Epithelial cell of umbilical artery (primary cell): ENCODE data around the gene ARF6. TPM values are rescaled to one million over a fixed set of nuclear protein-coding genes. Genes with fewer than 3 reads are reported as not detected.

Experiments
- total RNA-seq: library from RNA; depleted of rRNA; stranded (reverse); fragments of >200 nt; gene quantifications from 2 replicates; pipeline ENCODE4 v1.2.3, GENCODE V29; 2014

ARF6 gene
- total RNA-seq, result 82.5 and 93.2 TPM in 2 replicates

DNA sequence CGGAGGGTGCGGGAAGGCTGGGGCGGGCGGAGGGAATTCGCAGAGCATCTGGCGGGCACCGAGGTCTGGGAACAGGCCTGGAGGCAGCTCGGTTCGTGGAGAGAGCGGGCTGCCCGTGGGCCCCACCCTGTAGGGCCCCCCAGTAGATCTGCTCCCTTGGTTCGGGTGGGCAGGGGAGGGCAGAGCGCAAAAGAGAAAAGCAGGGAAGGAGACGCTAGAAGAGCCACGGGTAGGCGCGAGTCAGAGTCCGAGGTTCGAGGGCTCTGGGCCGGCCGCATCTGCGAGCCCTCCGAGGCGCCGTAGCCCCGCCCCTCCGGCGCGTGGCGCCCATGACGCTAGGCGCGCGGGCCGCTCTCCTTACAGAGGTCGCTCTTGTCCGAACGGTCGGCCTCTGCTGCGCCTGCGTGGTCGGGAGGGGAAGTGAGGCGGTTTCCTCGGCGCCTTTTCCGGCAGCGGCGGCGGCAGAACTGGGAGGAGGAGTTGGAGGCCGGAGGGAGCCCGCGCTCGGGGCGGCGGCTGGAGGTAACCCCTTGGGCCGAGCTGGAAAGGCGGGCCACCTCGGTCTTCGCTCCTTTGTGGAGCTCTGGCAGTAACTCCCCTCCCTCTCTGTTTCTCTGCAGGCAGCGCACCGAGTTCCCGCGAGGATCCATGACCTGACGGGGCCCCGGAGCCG, at the start of gene ARF6:
Gene ARF6 (plus strand): TSS at position 447 of the 673 bp plus-strand sequence. CDS start 655 bp downstream, outside the sequence.

DNA sequence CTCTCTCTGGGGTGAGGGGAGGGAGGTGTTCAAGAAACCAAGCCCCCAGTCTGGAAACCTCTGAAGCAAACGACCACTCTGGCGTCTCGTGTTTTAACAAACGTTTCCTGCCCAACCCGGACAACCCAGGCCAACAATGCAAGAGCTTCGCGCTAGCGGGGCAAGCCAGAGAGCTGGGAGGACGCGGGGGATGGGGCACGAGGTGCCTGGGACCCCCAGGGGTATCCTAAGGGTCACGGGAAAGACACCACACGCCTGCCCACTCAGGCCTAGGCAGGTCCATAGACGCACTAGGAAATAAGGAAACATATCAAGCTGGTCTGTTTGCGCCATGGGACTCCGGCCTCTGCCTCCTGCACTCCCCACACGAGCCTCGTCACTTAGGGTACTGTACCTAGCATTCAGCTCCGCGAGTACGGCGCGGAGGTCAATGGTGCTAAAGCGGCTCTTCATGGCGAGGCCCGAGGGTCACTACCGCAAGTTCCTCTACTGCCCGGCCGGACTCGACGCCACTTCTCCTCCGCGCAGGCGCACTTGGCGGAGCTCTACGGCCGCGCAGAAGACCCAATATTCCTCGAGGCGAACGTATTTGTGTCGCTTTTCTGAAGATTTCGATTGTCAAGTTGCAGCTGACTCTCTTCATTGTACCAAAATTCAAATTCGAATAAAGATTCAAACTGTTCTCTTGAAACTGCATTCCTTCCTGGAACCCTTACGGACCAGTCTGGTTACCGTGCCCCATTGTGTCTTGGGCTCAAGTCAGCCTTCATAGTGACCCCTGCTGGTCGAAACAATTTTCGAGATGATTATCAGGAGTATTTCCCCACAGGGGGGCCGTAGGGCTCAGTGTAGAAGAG, 40.4 kb upstream of the ARF6 start, which contains the start of gene NEMF:
Gene NEMF (minus strand): TSS at position 488 of the 857 bp plus-strand sequence. CDS start 35 bp downstream, at position 453.

Other genes starting within 250 kb of the ARF6 start
- gene POLE2, start 204.9 kb upstream of the ARF6 start, total RNA-seq, result 14.9 and 16.6 TPM in 2 replicates
- gene KLHDC1, start 200.0 kb upstream of the ARF6 start, total RNA-seq, result 1.1 and 2.6 TPM in 2 replicates
- gene KLHDC2, start 124.9 kb upstream of the ARF6 start, total RNA-seq, result 43.3 and 52.9 TPM in 2 replicates
- gene NEMF, start 40.3 kb upstream of the ARF6 start, total RNA-seq, result 51.0 and 60.2 TPM in 2 replicates
- 6.2 and 6.8 TPM in 2 replicates for gene VCPKMT, start 223.5 kb downstream of the ARF6 start, total RNA-seq